H9 (cell line): ENCODE data around the gene PARM1. TPM values are rescaled to one million over a fixed set of nuclear protein-coding genes. Genes with fewer than 3 reads are reported as not detected.

Source experiments
- DNase-seq: peaks from one replicate; pipeline ENCODE4 v3.0.0-alpha.2; 2017
- H2AFZ ChIP-seq: one replicate; pipeline ENCODE4 v1.6.1; 2013; ENCODE audit warnings: mild to moderate bottlenecking, low read length, control low read depth, moderate library complexity
- H2AK5ac ChIP-seq: 2 replicates; pipeline ENCODE4 v1.6.1; 2013; ENCODE audit warnings: low read length, control low read depth, mixed read lengths; ENCODE audit not compliant: insufficient read length
- H2BK120ac ChIP-seq: one replicate; pipeline ENCODE4 v1.6.1; 2013; ENCODE audit warnings: low read depth, mild to moderate bottlenecking, low read length, control low read depth, inconsistent platforms; ENCODE audit not compliant: poor library complexity, severe bottlenecking
- H2BK12ac ChIP-seq: 2 replicates; pipeline ENCODE4 v1.6.1; 2013; ENCODE audit warnings: low read length, control low read depth, mixed read lengths, low read depth; ENCODE audit not compliant: insufficient read length
- H2BK15ac ChIP-seq: 2 replicates; pipeline ENCODE4 v1.6.1; 2013; ENCODE audit warnings: low read depth, low read length, control low read depth
- H2BK20ac ChIP-seq: one replicate; pipeline ENCODE4 v1.6.1; 2013; ENCODE audit warnings: low read depth, mild to moderate bottlenecking, low read length, control low read depth, inconsistent platforms; ENCODE audit not compliant: poor library complexity, severe bottlenecking
- H2BK5ac ChIP-seq: 2 replicates; pipeline ENCODE4 v1.6.1; 2013; ENCODE audit warnings: low read length, control low read depth, mixed read lengths; ENCODE audit not compliant: insufficient read length
- H3K14ac ChIP-seq: 2 replicates; pipeline ENCODE4 v1.6.1; 2013; ENCODE audit warnings: low read length, control low read depth; ENCODE audit not compliant: insufficient read depth
- H3K18ac ChIP-seq: 2 replicates; pipeline ENCODE4 v1.6.1; 2013; ENCODE audit warnings: low read depth, mild to moderate bottlenecking, mixed read lengths, low read length, control low read depth; ENCODE audit not compliant: insufficient read length
- H3K23ac ChIP-seq: 2 replicates; pipeline ENCODE4 v1.6.1; 2013; ENCODE audit warnings: low read length, control low read depth, mixed read lengths, low read depth; ENCODE audit not compliant: insufficient read length
- H3K23me2 ChIP-seq: 2 replicates; pipeline ENCODE4 v1.6.1; 2013; ENCODE audit warnings: low read depth, mild to moderate bottlenecking, mixed read lengths, low read length, control low read depth; ENCODE audit not compliant: insufficient read length, poor library complexity, severe bottlenecking
- H3K27ac ChIP-seq: 2 replicates; pipeline ENCODE4 v1.5.1; 2013; ENCODE audit warnings: low read length, control low read depth, mixed read lengths, low read depth; ENCODE audit not compliant: insufficient read length
- H3K27me3 ChIP-seq: 2 replicates; pipeline ENCODE4 v1.6.1; 2013; ENCODE audit warnings: low read length, control low read depth, inconsistent platforms; ENCODE audit not compliant: insufficient read depth
- H3K4ac ChIP-seq: 2 replicates; pipeline ENCODE4 v1.6.1; 2013; ENCODE audit warnings: low read depth, mild to moderate bottlenecking, control low read depth, inconsistent platforms, low read length, moderate library complexity
- H3K4me1 ChIP-seq: 2 replicates; pipeline ENCODE4 v1.6.1; 2013; ENCODE audit warnings: low read length, control low read depth, inconsistent platforms; ENCODE audit not compliant: insufficient read depth
- H3K4me2 ChIP-seq: 2 replicates; pipeline ENCODE4 v1.6.1; 2013; ENCODE audit warnings: low read length, control low read depth, mixed read lengths; ENCODE audit not compliant: insufficient read length, insufficient read depth
- H3K56ac ChIP-seq: 2 replicates; pipeline ENCODE4 v1.6.1; 2013; ENCODE audit warnings: low read depth, mild to moderate bottlenecking, mixed read lengths, low read length, control low read depth; ENCODE audit not compliant: insufficient read length
- H3K79me1 ChIP-seq: 2 replicates; pipeline ENCODE4 v1.6.1; 2013; ENCODE audit warnings: low read depth, mild to moderate bottlenecking, moderate library complexity, low read length, control low read depth, inconsistent platforms; ENCODE audit not compliant: insufficient read depth, poor library complexity, severe bottlenecking
- H3K79me2 ChIP-seq: 2 replicates; pipeline ENCODE4 v1.6.1; 2013; ENCODE audit warnings: low read length, control low read depth, inconsistent platforms; ENCODE audit not compliant: insufficient read depth
- H3K9ac ChIP-seq: 2 replicates; pipeline ENCODE4 v1.6.1; 2013; ENCODE audit warnings: low read length, control low read depth, mixed read lengths; ENCODE audit not compliant: insufficient read length; ENCODE audit errors: extremely low read depth
- H3K9me3 ChIP-seq: one replicate; pipeline ENCODE4 v1.6.1; 2013; ENCODE audit warnings: low read depth, low read length, inconsistent platforms; ENCODE audit not compliant: control insufficient read depth
- H3T11ph ChIP-seq: one replicate; pipeline ENCODE4 v1.6.1; 2013; ENCODE audit warnings: mild to moderate bottlenecking, low read length, control low read depth, inconsistent platforms
- H4K20me1 ChIP-seq: one replicate; pipeline ENCODE4 v1.6.1; 2013; ENCODE audit not compliant: control insufficient read depth, insufficient read length, insufficient read depth
- H4K5ac ChIP-seq: 2 replicates; pipeline ENCODE4 v1.6.1; 2013; ENCODE audit warnings: low read depth, mild to moderate bottlenecking, mixed read lengths, low read length, control low read depth; ENCODE audit not compliant: insufficient read length
- H4K8ac ChIP-seq: replicated peaks from 2 replicates; pipeline ENCODE4 v1.6.1; 2013; ENCODE audit warnings: low read length, control low read depth, mixed read lengths, low read depth; ENCODE audit not compliant: insufficient read length
- H4K91ac ChIP-seq: 2 replicates; pipeline ENCODE4 v1.6.1; 2013; ENCODE audit warnings: low read depth, mild to moderate bottlenecking, moderate library complexity, mixed read lengths, low read length, control low read depth; ENCODE audit not compliant: insufficient read length
- H3K27ac Mint-ChIP-seq, 3 experiments: 2 replicates in 2 of 3; 3 replicates in 1 of 3; pipeline ENCODE4 v1.8.0; 2020 to 2021; ENCODE audit warnings: mixed read lengths in 3 of 3, mild to moderate bottlenecking in 1 of 3, moderate library complexity in 1 of 3
- H3K27me3 Mint-ChIP-seq: 2 replicates; pipeline ENCODE4 v1.8.0; 2021; ENCODE audit warnings: low read depth, mild to moderate bottlenecking, moderate library complexity, mixed read lengths
- H3K36me3 Mint-ChIP-seq, 3 experiments: 2 replicates in 2 of 3; 3 replicates in 1 of 3; pipeline ENCODE4 v1.8.0; 2020 to 2021; ENCODE audit warnings: low read depth in 3 of 3, mixed read lengths in 3 of 3; ENCODE audit not compliant: insufficient read depth in 1 of 3
- H3K4me1 Mint-ChIP-seq, 2 experiments: 2 replicates each; pipeline ENCODE4 v1.8.0; 2020; ENCODE audit warnings: mixed read lengths in 2 of 2
- H3K4me3 Mint-ChIP-seq, 2 experiments: 2 replicates in 1 of 2; 3 replicates in 1 of 2; pipeline ENCODE4 v1.8.0; 2020 to 2021; ENCODE audit warnings: mild to moderate bottlenecking in 2 of 2, mixed read lengths in 2 of 2, moderate library complexity in 1 of 2
- H3K9me3 Mint-ChIP-seq, 2 experiments: 2 replicates in 1 of 2; 3 replicates in 1 of 2; pipeline ENCODE4 v1.8.0; 2020; ENCODE audit warnings: mild to moderate bottlenecking in 2 of 2, mixed read lengths in 2 of 2, moderate library complexity in 1 of 2
- WGBS: extraction: QIAGEN DNeasy Blood & Tissue Kit; methylation state at CpG from one replicate; pipeline ENCODE4 v1.1.7; 2013; ENCODE audit warnings: missing lambda C conversion rate, low lambda C conversion rate, mixed read lengths; ENCODE audit not compliant: insufficient read length; ENCODE audit errors: extremely low coverage; 5-methylcytosine and 5-hydroxymethylcytosine counted together
- total RNA-seq: library from RNA; stranded (reverse); gene quantifications from 2 replicates; pipeline ENCODE4 v1.2.1, GENCODE V29; 2021
- TF ChIP-seq, protein P1 (sequence below): fragments of 200-600 bp; sonication (generic); conservative IDR thresholded peaks from 3 replicates; pipeline ENCODE4 v1.8.0; 2021; ENCODE audit warnings: antibody characterized with exemption, mild to moderate bottlenecking

Gene PARM1
- total RNA-seq, 1 experiment from 2014 or later, result 2.0 TPM

DNA sequence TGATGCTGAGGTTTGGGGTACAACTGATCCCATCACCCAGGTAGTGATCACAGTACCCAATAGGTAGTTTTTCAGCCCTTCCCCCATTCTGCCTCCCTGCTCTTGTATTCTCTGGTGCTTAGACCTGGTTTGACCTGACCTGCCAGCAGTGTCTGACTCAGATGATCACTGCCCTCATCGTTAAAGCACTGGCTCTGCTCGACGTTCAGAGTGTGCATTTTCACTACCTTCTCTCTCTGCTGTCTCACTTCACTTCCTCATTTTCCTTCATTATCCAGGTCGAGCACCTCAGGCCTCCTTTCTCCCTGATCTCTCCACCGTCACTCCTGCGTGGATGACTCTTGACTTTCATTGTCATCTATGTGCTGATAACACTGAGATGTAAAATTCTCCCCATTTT lies 83.6 kb downstream of the PARM1 start:
- H3K27ac Mint-ChIP-seq, result no peak overlapping the region
- Histone ChIP-seq H3K27me3 (no peaks in the 10 kb centered on the region), H3K23ac (no peak overlapping the region), H3K27ac (no peak overlapping the region), H3K9me3 (no peaks in the 10 kb centered on the region), H4K8ac (no peak overlapping the region), H2BK5ac (no peak overlapping the region), H3K9ac (no peak overlapping the region), H4K91ac (no peak overlapping the region), H2BK20ac (no peak overlapping the region), H2BK120ac (no peak overlapping the region), H3K79me1 (no peaks in the 10 kb centered on the region), H2AFZ (no peak overlapping the region), H2BK12ac (no peak overlapping the region), H3K23me2 (no peaks in the 10 kb centered on the region), H2BK15ac (no peak overlapping the region), H3K4me1 (no peaks in the 10 kb centered on the region), H3T11ph (no peak overlapping the region), H4K5ac (no peak overlapping the region), H3K18ac (no peak overlapping the region), H2AK5ac (no peak overlapping the region), H3K56ac (no peak overlapping the region), H3K79me2 (no peaks in the 10 kb centered on the region), H3K14ac (no peak overlapping the region), H3K4ac (no peak overlapping the region), H4K20me1 (no peaks in the 10 kb centered on the region), H3K4me2 (no peak overlapping the region)
- DNase-seq, result no peak
- H3K4me3 Mint-ChIP-seq, result no peak overlapping the region
- no CpG with 5 or more reads among the region's 6 CpGs for WGBS
- H3K27me3 Mint-ChIP-seq, result peaks cover 2% of the 10 kb centered on the region; the same call in 1 of the 2 replicates
- peaks cover 3 to 5% (median 4%) of the 10 kb centered on the region in 3 experiments; a peak in 3 of 7 replicates for H3K36me3 Mint-ChIP-seq
- peaks cover 0 to 5% of the 10 kb centered on the region in 2 experiments; a peak in 2 of 5 replicates for H3K9me3 Mint-ChIP-seq
- no peaks in the 10 kb centered on the region; a peak in 2 of 4 replicates for H3K4me1 Mint-ChIP-seq
- TF ChIP-seq, protein P1, sequence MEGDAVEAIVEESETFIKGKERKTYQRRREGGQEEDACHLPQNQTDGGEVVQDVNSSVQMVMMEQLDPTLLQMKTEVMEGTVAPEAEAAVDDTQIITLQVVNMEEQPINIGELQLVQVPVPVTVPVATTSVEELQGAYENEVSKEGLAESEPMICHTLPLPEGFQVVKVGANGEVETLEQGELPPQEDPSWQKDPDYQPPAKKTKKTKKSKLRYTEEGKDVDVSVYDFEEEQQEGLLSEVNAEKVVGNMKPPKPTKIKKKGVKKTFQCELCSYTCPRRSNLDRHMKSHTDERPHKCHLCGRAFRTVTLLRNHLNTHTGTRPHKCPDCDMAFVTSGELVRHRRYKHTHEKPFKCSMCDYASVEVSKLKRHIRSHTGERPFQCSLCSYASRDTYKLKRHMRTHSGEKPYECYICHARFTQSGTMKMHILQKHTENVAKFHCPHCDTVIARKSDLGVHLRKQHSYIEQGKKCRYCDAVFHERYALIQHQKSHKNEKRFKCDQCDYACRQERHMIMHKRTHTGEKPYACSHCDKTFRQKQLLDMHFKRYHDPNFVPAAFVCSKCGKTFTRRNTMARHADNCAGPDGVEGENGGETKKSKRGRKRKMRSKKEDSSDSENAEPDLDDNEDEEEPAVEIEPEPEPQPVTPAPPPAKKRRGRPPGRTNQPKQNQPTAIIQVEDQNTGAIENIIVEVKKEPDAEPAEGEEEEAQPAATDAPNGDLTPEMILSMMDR, result no peak
